GM12878 (cell line): Measurements from ENCODE around the gene AFG1L. TPM values are rescaled to one million over a fixed set of nuclear protein-coding genes. Genes with fewer than 3 reads are reported as not detected.

Source experiments
- ATAC-seq: fragments of 200-7000 bp; cut with Tn5 transposase; 3 replicates; pipeline ENCODE4 v1.9.1; 2020; ENCODE audit warnings: mild to moderate bottlenecking, moderate library complexity
- BruUV-seq: library from RNA; stranded (reverse); fragments of 400-500 nt; replicated peaks from 2 replicates; lab custom pipeline; 2021; lab: Mats Ljungman, UMichigan
- CTCF ChIA-PET: fragments of 300-600 bp; sonication (Branson Sonifier 250); formaldehyde crosslinking; extraction: SDS; loops from one replicate; lab custom pipeline; 2021; ENCODE audit warnings: inconsistent platforms; lab: Yijun Ruan, JAX
- POLR2A ChIA-PET: fragments of 350-600 bp; formaldehyde crosslinking; extraction: SDS; loops from one replicate; lab custom pipeline; 2021; ENCODE audit warnings: inconsistent platforms; lab: Charles Lee
- RAD21 ChIA-PET: fragments of 300-600 bp; sonication (Branson Sonifier 250); formaldehyde crosslinking; loops from one replicate; lab custom pipeline; 2023; ENCODE audit warnings: antibody characterized with exemption; ENCODE audit not compliant: unreplicated experiment; lab: Charles Lee
- SMC1A ChIA-PET: fragments of 300-600 bp; sonication (Branson Sonifier 250); formaldehyde crosslinking; loops from one replicate; lab custom pipeline; 2023; ENCODE audit not compliant: unreplicated experiment, uncharacterized antibody; lab: Charles Lee
- DNase-seq: peaks from one replicate; pipeline ENCODE4 v3.0.0-alpha.2; 2011; ENCODE audit warnings: low read depth, low spot score
- FAIRE-seq: peaks from 3 replicates; lab custom pipeline; 2011; peaks lifted over from hg19 to GRCh38; lab: Jason Lieb, UNC
- H2AFZ ChIP-seq: 2 replicates; pipeline ENCODE4 v1.6.0; 2011; ENCODE audit warnings: low read depth, low read length, control low read depth; ENCODE audit not compliant: control insufficient read depth
- H3K27ac ChIP-seq: 2 replicates; pipeline ENCODE4 v1.5.1; 2011; ENCODE audit warnings: control low read depth; ENCODE audit not compliant: control insufficient read depth, insufficient read depth
- H3K27me3 ChIP-seq, 2 experiments: replicated peaks in 1 of 2; 2 replicates each; pipeline versions ENCODE4 v1.6.0 to v1.6.1; 2011; ENCODE audit warnings: low read length in 1 of 2; ENCODE audit not compliant: control insufficient read depth in 2 of 2, insufficient read depth in 2 of 2
- H3K36me3 ChIP-seq, 2 experiments: 2 replicates each; pipeline ENCODE4 v1.5.1; 2011; ENCODE audit warnings: low read length in 1 of 2; ENCODE audit not compliant: control insufficient read depth in 2 of 2, insufficient read depth in 2 of 2
- H3K4me1 ChIP-seq: 2 replicates; pipeline ENCODE4 v1.6.1; 2011; ENCODE audit warnings: mild to moderate bottlenecking, low read length, moderate library complexity, mixed read lengths; ENCODE audit not compliant: control insufficient read depth, insufficient read depth
- H3K4me2 ChIP-seq: 2 replicates; pipeline ENCODE4 v1.6.0; 2011; ENCODE audit warnings: control low read depth; ENCODE audit not compliant: control insufficient read depth, insufficient read depth
- H3K4me3 ChIP-seq: fragments of 200-600 bp; sonication (generic); 2 replicates; pipeline ENCODE4 v1.5.1; 2016
- H3K79me2 ChIP-seq: 2 replicates; pipeline ENCODE4 v1.6.0; 2011; ENCODE audit warnings: low read length; ENCODE audit not compliant: control insufficient read depth, insufficient read depth
- H3K9ac ChIP-seq: 2 replicates; pipeline ENCODE4 v1.8.0; 2011; ENCODE audit warnings: low read length, control low read depth, mixed read lengths; ENCODE audit not compliant: control insufficient read depth, insufficient read depth
- H3K9me3 ChIP-seq: replicated peaks from 3 replicates; pipeline ENCODE4 v1.5.1; 2011; ENCODE audit warnings: mild to moderate bottlenecking, low read length; ENCODE audit not compliant: control insufficient read depth, insufficient read depth
- H4K20me1 ChIP-seq: 2 replicates; pipeline ENCODE4 v1.6.0; 2011; ENCODE audit not compliant: control insufficient read depth, insufficient read depth
- E2F8 ChIP-seq: fragments of 450-650 bp; IDR thresholded peaks from 2 replicates; pipeline ENCODE4 v1.6.1; 2018; ENCODE audit warnings: mild to moderate bottlenecking, low read depth, moderate library complexity; ENCODE audit not compliant: partially characterized antibody
- FOXM1 ChIP-seq: IDR thresholded peaks from 2 replicates; pipeline ENCODE4 v1.6.1; 2012; ENCODE audit warnings: low read depth, mild to moderate bottlenecking, inconsistent platforms, low read length, moderate library complexity
- GABPA ChIP-seq: IDR thresholded peaks from 2 replicates; pipeline ENCODE4 v1.6.1; 2014; ENCODE audit warnings: antibody characterized with exemption, low read depth, mild to moderate bottlenecking, inconsistent platforms
- HDGF ChIP-seq: fragments of 450-650 bp; IDR thresholded peaks from 2 replicates; pipeline ENCODE4 v1.6.1; 2016; ENCODE audit warnings: antibody characterized with exemption
- HSF1 ChIP-seq: fragments of 150-350 bp; IDR thresholded peaks from 2 replicates; pipeline ENCODE4 v1.6.1; 2014; ENCODE audit warnings: mild to moderate bottlenecking, low read depth, low read length
- IRF4 ChIP-seq: IDR thresholded peaks from 2 replicates; pipeline ENCODE4 v1.6.1; 2011; ENCODE audit warnings: low read depth, low read length
- IRF5 ChIP-seq: fragments of 450-650 bp; IDR thresholded peaks from 2 replicates; pipeline ENCODE4 v1.6.1; 2017; ENCODE audit warnings: borderline replicate concordance
- JUND ChIP-seq: IDR thresholded peaks from 2 replicates; pipeline ENCODE4 v1.6.1; 2012; ENCODE audit warnings: low read depth, mild to moderate bottlenecking, low read length, improper control_type of control experiment, moderate library complexity
- POLR2AphosphoS2 ChIP-seq: IDR thresholded peaks from 2 replicates; pipeline ENCODE4 v1.6.1; 2011; ENCODE audit warnings: low read depth, mild to moderate bottlenecking, low read length, improper control_type of control experiment, moderate library complexity
- POLR2AphosphoS5 ChIP-seq: IDR thresholded peaks from 2 replicates; pipeline ENCODE4 v1.6.1; 2011; ENCODE audit warnings: mild to moderate bottlenecking, low read length, inconsistent platforms
- SMARCA5 ChIP-seq: fragments of 450-650 bp; IDR thresholded peaks from 2 replicates; pipeline ENCODE4 v1.6.1; 2017; ENCODE audit warnings: mild to moderate bottlenecking
- SPI1 ChIP-seq: IDR thresholded peaks from 2 replicates; pipeline ENCODE4 v1.6.1; 2011; ENCODE audit warnings: low read depth, mild to moderate bottlenecking, low read length, moderate library complexity, borderline replicate concordance; ENCODE audit not compliant: insufficient read depth
- SRF ChIP-seq, 2 experiments: IDR thresholded peaks; 2 replicates each; pipeline ENCODE4 v1.6.1; 2011; ENCODE audit warnings: low read depth in 2 of 2, low read length in 2 of 2, mild to moderate bottlenecking in 1 of 2, moderate library complexity in 1 of 2
- ZBTB4 ChIP-seq: fragments of 450-650 bp; formaldehyde crosslinking; IDR thresholded peaks from 2 replicates; pipeline ENCODE4 v1.4.0; 2022; ENCODE audit warnings: mild to moderate bottlenecking, moderate library complexity
- ZSCAN29 ChIP-seq: fragments of 450-650 bp; IDR thresholded peaks from 2 replicates; pipeline ENCODE4 v1.6.1; 2017; ENCODE audit warnings: mild to moderate bottlenecking, moderate library complexity
- WGBS: methylation state at CpG from one replicate; pipeline ENCODE4 v1.1.6; 2016; ENCODE audit warnings: low lambda C conversion rate; ENCODE audit not compliant: insufficient replicate concordance, insufficient coverage; ENCODE audit errors: missing lambda C conversion rate; 5-methylcytosine and 5-hydroxymethylcytosine counted together
- in situ Hi-C: fragments of 300-500 bp; cut with MboI; formaldehyde crosslinking; loops from 9 replicates; pipeline ENCODE4 v1.14.3; 2018; ENCODE audit warnings: mixed read lengths
- intact Hi-C: fragments of 100-400 bp; cut with micrococcal nuclease; formaldehyde crosslinking; loops from one replicate; pipeline ENCODE4 v1.14.2; 2022; ENCODE audit not compliant: unreplicated experiment
- polyA plus RNA-seq, 11 experiments: library from polyadenylated mRNA; depleted of rRNA in 4 of 11; unstranded in 6 of 11; stranded (reverse) in 5 of 11; fragments of >200 nt; fragmentation: Nextera tagmentation in 4 of 11; fragmentation: Illumina TruSeq in 1 of 11; extraction: Ambion mirVana in 4 of 11; extraction: Trizol in 1 of 11; gene quantifications; 1 replicate in 1 of 11; 2 replicates in 10 of 11; pipeline versions ENCODE4 v1.2.1 to v1.2.3, GENCODE V29; 2011 to 2016; ENCODE audit warnings: inconsistent platforms in 2 of 11, missing spikeins in 2 of 11, low read depth in 1 of 11
- total RNA-seq, 4 experiments: library from RNA; depleted of rRNA in 3 of 4; stranded (reverse); fragments of >200 nt in 3 of 4; fragmentation: Illumina TruSeq in 1 of 4; extraction: Trizol in 1 of 4; gene quantifications; 2 replicates each; pipeline versions ENCODE4 v1.2.1 to v1.2.3, GENCODE V29; 2013 to 2021

Gene AFG1L
- total and polyA plus RNA-seq, 10 of the 15 experiments (the other 5 are each of a cell fraction or from before 2014, with no cell fraction given): 2.3 to 9.0 (median 4.3) TPM

- H3K36me3 ChIP-seq: no peaks in the 10 kb centered on the region
- H3K9ac ChIP-seq: no peak overlapping the region
- no peak overlapping the region for H3K27ac ChIP-seq
- ChIA-PET SMC1A (no interaction called here), POLR2A (no interaction called here), CTCF (no interaction called here), RAD21 (no interaction called here)
- H3K4me2 ChIP-seq: no peak overlapping the region
- H3K4me1 ChIP-seq: no peaks in the 10 kb centered on the region
- TF ChIP-seq IRF4 (no peak), SRF (IDR thresholded peaks at IDR 0.05; ENCODE audit: low read depth in 2 of 2, low read length in 2 of 2) (no peak), IRF5 (no peak), SMARCA5 (no peak), HDGF (no peak), E2F8 (no peak), ZSCAN29 (no peak), SPI1 (no peak), POLR2AphosphoS5 (no peak), POLR2AphosphoS2 (no peak), HSF1 (no peak), GABPA (no peak), JUND (no peak), ZBTB4 (CRISPR knock-in tag) (no peak), FOXM1 (no peak)
- H2AFZ ChIP-seq: no peak overlapping the region
- FAIRE-seq (no peak), ATAC-seq (no peak), DNase-seq (no peak)
- H3K27me3 ChIP-seq: no peaks in the 10 kb centered on the region
- no peaks in the 10 kb centered on the region for H4K20me1 ChIP-seq
- no peaks in the 10 kb centered on the region for H3K9me3 ChIP-seq
- WGBS: 85% methylated on average over 6 of the region's 6 CpGs
- no peaks in the 10 kb centered on the region for H3K79me2 ChIP-seq
- H3K4me3 ChIP-seq: no peak overlapping the region
- in situ Hi-C loops (no loop called here), intact Hi-C loops (no loop called here)
- BruUV-seq: no TSS peak
These were observed 122.2 kb downstream of the AFG1L start for GRCh38 chr6:108417027-108417426.
